ENCODE results near the gene RUNX2.
A peak's percentile ranks its signal among the peaks of the same experiment; 100 is the strongest.

RUNX2 gene

DNA sequence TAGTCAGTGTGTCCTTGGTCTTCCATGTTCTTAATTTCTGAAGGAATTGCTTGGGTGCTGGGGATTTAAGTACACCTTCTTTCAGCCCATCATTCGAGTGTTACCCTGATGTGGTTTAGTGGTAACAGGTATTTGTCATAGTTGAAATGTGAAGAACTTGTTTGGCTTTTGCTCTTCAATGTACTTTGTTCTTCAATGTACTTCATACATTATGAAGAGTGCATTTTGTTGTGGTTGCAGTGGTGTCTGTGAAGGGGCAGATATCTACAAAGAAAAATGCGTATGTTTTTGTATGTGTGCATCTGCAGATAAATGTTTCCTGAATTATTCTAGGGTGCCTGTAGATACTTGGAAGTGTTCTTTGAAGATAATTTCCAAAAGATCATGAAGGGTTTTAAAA is 160.8 kb downstream of the RUNX2 start:
- no peak for DNase-seq

DNA sequence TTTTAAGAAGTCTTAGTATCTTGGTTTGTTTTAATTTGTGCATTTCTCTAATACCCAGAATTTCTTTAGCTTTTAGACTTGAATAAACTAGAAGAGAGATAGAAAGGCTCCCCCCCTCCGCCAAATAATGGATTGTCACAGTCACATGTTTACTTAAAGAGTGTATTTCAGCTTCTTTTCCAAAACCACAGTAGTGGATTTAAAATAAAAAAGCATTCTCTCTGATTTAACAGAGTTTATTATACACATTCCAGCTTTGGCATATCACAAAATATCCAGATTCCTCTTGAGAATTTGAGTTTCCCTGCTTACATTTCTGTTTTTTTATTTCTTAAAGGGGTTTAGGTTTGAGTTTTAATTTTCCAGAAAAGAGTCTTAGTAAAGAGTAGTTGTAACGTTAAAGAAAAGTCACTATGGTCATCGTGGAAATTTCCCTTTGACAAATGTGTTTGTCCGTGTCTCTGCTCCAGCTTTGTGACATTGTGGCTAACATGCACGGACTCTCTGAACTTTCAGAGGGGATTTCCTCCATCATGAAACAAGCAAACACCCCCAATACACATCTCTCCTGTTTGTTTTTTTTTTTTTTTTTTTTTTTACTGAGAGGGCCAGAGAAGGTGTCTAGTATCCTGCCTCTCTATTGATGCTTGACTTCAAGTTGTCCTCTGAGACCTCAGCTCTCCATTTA is 163.1 kb downstream of the RUNX2 start:
- peak; percentile 24 to 52 (median 46) for DNase-seq

DNA sequence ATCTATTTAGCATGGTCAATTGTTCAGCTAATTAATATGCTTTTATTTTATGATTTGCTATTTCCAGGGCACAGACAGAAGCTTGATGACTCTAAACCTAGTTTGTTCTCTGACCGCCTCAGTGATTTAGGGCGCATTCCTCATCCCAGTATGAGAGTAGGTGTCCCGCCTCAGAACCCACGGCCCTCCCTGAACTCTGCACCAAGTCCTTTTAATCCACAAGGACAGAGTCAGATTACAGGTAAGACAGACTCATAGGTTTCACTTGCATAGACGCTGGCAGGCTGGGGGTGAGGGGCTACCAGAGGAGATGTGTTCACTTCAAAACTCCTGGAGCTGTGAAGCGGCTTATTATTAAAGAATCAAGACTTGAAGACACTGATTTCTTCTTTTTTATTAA is 163.7 kb downstream of the RUNX2 start:
- no peak for DNase-seq

DNA sequence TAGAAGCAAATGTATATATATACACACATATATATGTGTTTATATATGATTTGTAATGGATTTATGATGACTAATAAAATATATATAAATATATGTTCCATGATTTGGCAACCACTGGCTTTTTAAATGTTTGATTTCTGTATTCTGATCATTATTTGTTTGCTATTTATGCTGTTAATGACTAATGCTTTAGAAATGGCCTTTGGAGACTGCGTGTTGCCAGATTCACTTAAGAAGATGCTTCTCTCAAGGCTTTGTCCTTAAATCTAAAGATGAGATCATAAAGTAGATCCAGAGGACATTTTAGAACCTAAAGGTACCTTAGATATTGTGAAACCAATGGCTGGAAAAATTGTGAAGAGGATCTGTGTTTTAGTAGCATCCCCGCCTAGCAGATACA is 165.6 kb downstream of the RUNX2 start:
- no peak for DNase-seq

DNA sequence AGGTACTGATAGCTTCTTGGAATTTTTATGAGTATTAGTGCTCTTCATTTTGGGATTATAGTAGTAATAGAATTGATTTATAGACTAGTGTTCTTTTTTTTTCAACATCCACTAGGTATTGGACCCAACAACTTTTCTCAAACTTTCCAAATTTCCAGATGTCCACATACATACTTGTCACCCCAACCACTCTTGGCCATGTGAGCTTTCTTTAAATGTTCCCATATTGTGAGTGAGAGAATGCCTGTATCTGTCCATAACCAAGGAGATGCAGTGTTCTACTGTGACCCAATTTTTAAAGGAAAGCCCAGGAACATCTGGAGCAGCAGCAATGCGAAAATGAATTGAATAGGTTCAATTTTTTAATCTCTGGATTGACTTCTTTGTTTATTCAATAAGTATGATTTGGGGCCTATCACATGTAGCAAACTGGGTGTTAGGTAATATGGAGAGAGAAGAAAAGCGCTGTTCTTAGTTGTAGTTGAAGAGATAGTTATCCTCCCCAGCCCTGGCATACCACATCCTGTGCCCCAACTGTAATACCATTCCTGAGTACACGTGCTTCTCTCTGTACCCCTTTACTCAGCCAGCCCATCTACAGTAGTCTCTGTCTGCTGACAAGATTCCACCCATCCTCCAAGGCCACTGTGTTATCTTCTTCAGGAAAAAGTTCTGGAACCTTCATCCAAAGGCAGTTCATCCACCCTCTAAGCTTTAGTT is 166.4 kb downstream of the RUNX2 start:
- no peak for DNase-seq

DNA sequence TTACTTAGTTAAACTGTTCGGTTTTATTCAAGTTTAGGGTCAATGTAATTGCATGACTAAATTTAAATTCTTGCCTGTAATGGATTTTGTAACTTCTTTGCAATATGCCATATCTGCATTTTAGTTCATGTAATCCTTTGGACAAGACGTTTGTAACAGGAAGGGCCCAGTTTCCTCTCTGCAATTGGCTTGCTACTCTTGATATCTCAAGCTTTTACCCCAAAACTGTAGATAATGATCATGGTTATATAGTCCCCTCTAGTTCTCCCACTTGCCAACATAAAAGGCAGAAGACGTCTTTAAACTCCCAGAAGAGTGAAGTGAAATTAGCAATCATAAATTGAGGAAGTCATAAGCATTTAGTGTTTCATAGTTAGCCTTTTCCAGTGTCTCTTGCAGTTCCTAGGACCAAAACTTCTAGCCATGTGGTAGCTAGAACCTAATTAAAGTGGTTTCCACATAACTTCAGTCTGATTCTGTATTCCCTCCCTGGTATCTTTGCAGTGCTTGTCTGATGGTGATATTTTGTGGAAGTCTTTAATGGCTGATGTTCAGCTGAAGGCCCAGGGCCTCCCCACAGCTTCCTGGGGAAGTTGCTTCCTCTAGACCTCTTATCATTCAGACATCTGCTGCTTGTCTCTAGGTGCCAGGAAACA is 167.4 kb downstream of the RUNX2 start:
- peak; percentile 27 to 61 (median 60) for DNase-seq

DNA sequence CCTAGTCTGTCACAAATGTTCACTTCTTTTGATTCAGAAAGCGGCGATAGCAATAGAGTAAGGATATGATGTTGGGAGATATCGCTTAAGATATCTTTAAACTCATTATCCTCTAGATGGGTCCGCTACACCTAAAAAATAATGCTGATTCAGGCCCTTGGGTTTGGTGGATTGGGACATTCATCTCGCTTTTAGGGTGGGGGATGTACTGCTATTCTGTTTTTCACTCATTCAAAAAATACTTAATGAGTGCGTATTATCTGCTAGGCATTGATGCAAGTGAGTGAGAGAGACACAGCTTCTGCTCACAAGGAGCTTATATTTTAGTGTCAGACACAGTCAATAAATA is 167.9 kb downstream of the RUNX2 start:
- DNase-seq: no peak

DNA sequence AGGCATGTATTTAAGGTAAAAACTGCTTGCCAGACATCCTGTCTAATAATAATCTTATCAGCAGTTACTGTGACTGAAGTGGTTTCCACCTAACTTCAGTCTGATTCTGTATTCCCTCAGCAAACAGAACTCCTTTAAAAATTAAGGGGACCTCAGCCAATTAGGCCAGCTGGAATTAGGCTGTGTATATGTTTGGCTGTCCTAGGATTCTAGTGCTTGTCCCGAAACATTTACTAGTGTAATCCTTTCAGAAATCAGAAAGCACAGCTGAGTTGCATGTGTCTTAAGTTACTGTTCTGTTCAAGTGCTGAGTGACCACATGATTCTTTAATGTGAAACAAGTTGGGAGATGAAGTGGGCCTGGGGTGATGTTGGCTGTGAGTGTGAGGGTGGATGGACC is 170.5 kb downstream of the RUNX2 start:
- no peak for DNase-seq

DNA sequence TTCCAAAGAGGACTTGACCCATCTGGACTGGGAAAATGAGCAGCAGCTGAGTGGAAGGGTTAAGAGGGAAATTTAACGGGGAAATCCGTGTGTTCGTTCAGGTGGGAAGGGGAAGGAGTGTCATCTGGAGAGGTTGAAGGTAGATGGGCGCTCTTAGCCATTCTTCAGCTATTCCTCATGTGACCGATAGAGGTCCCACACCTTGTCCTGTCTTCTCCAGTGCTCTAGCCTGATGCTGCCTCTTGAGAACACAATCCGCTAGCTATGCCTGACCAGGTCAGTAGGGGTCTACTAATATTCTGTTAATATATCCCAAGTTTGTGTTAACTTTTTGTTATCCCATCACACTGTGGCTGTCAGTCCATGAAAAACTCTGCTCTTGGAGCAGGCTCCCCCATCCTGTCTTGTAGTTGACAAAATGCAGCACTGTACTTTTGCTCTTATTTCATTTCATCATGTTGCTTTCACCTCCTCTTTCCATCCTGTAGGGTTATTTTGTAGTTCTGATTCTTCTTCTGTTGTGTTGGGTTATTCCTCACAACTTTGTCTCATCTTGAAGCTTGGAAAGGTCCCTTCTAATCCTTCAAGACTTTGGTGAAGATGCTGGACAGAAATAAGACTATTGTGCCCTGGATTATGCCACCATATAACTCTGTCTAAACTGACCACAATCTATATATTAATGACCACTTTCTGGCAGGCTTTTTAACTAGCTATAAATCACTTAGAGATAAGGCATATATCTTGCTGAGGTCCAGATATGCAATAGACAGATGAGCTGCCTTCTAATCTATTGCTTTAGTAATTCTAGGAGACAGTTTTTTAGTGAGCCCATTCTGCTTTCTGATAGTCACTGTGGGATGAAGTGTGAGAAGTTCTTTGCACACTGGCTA is 173.0 kb downstream of the RUNX2 start:
- no peak for DNase-seq

DNA sequence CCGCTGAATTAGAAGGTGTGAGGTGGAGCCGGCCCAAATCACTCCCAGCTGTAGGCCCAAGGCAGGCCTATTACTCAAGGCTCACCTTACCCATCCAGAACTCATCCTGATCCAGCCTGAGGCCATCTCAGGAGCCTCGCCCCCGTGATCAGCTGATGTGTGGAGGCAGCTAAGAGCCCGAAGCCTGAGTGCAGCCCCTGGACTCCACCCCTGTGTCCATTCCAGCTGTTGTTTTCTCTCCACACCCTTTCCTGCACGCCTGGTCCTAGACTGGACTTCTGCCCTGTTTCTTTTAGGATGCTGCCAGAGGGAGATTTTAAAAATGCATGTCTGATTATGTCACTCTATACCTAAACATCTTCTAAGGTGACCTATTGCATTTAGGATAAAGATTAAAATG is 174.3 kb downstream of the RUNX2 start:
- DNase-seq: no peak

DNA sequence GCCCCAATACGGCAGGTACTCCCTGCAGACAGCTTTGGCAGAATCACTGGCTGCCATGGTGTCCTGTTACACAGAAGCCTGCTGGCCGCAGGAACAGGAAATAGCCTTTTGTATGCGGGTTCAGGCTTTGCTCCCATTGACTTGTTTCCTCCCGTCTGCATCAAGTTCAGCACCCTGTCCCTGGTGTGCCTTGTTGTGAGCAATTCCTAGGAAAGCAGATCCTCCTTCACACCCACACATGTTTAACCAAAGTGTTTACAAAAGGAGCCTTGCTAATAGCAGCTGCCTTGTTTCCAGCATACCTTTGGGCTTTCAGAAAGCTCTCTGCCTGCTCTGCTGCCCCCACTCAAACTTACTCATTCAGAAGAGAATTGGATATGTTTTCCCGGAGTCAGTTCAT is 176.8 kb downstream of the RUNX2 start:
- no peak for DNase-seq

DNA sequence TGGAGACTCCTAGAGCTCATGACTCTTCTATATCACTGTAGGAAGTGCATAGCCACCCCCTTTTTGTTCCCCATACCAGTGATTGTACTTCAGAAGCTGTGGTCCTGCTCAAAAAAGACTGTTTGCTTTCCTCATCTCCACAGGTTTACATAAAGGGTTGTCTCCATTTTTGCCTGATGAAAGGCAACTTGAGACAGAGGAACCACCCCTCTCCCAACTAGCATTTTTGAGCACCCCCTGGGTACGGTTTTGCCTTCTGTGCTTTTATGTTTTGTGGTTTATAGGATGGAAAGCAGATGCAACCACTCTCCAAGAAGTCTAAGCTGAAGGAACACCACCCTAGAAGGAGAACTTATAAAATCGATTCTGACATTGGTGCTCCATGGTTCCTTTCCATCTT is 177.3 kb downstream of the RUNX2 start:
- no peak for DNase-seq

DNA sequence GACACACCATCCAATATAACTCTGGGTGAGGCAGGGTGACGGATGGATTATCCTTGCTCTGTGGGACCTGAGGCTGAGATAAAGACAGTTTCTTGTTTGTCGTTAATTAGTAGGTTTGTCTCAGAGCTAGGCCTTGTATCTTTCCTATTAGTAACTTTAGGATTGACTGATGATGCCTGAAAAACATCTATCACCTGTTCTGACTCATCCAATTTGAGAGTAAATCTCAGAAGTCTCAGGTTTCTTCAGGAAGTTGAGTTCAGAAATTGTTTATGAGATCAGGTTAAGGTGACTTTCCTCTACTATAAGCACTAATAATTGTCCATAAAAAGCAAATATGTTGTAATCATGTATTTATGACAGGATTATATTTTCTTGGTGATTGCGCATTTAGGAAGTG is 179.1 kb downstream of the RUNX2 start:
- no peak for DNase-seq

DNA sequence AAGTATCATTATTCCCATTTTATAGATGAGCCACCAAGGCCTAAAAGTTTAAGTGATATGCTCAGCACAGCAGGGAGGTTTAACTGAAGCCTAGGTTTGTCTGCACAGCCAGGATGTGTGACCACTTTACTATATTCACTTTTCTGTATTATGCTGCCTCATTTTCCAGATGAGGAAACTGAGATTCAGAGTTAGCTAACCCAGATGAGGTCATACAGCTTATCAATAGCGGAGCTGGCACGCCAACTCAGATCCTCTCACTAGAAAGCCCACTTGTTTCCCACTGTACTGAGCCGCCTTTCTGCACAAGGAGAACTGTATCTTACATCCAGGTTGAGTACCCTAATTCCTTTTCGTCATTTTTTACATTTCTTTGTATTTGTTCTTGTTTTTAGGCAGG is 181.3 kb downstream of the RUNX2 start:
- no peak for DNase-seq

DNA sequence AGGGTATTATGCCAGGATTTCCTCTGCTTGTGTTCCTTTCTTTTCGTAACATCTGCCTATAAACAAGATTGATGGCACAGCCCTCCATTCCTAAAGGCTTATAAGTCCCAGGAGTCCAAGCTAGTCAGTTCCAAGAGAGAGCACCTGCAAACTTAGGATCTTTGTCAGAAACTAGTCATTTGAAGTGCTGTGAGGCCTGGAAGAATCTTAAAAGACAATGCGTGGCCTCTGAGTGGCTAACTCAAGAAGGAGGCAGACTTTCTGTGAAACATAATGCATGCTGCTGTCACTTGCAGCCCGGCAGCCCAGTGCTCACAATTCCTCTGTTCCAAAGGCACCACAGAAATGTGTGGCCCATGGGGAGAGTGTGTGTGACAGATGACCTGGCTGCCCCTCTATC is 184.6 kb downstream of the RUNX2 start:
- DNase-seq: no peak

DNA sequence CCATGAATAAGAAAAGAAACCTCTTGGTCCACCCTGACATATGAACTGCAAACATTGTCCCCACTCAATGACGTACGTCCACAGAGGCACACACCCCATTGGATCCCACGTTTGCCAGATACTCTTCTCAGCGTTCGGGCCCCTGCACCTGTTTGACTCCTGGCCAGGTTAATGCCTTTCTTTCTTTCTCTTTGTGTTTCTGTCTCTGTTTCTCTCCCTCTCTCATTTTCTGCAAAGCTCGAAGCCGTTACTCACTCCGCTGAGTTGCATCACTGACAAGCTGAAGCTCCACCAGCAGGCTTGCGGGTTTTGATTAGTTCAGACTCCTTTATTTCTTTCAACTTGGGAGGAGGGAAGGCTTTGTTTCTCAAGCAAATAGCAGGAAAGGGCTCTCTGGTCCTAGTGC is 185.1 kb downstream of the RUNX2 start:
- no peak for DNase-seq

DNA sequence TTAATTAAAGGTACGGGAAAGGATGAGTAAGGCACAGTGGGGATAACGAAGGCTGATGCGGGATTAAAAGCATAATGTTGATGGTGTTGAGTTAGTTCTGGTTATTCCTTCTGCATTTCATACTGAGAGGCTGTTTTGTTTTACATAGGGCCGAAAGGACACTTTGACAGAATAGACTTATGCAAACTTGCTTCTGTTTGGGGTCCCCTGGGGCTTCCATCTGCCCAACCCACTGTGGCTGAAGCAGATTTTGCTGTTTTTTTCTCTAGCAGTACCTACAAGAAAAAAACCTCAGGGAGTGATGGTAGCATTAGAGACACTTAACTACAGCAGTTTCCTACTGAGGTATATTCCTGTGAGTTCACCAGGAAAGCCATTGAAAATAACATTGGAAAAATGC is 185.7 kb downstream of the RUNX2 start:
- no peak for DNase-seq

DNA sequence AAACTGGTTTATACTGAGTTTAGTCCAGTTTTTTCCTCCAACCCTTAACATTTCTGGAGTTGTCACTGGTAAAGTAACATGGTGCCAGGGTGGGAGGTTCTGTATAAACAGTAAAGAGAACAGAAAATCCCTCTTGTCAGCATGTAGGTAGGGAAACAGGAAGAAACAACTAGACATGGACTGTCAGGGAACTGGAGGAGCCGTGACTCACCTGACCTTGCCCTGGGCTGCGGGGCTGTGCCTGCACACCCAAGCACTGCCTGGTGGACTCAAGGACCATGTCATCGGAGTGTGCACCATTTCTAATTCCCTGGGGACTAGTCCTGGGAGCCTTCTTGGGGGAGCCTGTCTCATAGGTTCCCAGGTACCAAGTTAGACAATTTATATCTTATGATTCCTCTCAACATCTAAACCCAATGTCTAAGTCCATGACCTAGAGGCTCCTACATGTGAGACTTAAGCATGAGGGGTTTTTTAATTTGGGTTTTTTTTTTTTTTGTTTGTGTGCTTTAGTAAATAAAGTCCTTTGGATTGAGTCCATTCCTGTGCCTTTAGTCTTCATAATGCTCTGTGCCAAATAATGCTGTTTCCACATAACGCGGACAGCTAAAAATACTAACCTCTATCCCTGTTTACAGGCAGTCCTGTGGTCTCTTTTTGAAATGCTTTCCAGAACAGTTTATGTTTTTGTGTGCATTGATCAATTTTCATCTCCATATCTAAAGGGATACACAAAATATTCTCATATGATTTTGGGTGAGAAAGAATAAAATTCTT is 186.5 kb downstream of the RUNX2 start:
- peak; percentile 50 to 62 (median 52) for DNase-seq

DNA sequence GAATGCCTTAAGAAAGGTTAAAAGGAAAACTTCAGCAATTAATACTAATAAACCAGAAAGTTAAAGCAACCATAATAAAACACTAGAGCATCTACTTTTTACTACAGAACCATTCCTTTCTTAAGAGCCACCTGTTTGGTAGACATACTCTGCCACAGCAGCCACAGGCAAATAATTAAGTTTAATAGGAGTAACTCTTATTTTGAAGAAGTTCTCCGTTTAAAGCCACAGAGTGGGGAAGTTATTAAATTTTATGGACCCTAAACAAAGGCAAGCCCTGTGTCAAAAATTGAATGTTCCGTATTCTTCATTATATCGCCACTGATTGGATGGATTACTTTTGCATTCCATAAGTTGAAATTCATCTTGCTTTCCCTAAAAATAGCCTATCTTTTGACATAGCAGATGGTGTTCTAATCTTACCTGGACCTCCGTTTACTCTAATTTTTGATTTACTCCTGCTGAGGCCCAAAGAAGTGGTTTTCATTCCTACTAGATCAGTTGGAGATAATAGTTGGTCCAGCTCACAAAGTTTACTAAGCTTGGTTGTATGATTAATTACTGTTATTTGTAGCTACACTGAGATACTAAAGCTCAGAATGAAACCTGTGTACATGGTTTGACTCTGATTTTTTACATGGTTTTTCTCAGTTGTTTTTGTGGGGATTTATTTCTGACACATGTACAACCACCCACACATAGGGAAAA is 190.0 kb downstream of the RUNX2 start:
- DNase-seq: peak in 1 of 3 donors; percentile 20

DNA sequence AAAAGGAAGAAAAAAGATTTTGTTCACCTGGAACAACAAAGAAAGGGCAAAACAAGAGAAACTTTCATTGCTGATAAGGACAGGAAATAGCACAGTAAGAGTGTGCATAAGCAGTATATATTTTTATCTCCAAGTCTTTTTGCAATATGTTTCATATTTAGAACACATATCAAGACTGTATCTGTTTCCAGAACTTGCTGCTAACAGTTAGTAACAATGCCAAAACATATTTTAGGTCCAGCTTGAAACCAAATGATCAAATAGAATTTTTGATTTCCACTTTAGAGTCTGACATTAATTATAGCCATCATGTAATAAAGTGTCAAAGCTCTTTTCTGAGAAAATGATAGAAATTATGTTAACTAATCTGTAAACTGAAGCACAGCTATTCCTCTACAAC is 193.1 kb downstream of the RUNX2 start:
- no peak for DNase-seq

DNA sequence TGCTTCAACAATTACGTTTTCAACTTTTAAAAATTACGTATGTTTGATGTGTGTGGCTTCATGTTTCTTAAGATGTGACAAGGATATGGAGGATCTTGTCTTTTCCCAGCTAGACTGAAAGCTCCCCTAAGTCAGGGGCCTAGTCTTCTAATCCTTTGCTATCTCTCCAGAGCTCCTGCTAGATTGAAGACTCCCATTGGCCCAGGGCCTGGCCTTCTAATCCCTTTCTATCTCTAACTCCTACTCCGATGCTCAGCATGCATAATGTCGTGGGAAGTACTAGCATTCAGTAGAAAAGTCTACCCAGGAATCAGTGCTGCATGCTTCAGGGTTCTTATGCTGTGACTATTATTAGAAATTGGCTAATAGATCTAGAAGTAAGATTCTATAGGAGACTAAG is 194.4 kb downstream of the RUNX2 start:
- DNase-seq: no peak

DNA sequence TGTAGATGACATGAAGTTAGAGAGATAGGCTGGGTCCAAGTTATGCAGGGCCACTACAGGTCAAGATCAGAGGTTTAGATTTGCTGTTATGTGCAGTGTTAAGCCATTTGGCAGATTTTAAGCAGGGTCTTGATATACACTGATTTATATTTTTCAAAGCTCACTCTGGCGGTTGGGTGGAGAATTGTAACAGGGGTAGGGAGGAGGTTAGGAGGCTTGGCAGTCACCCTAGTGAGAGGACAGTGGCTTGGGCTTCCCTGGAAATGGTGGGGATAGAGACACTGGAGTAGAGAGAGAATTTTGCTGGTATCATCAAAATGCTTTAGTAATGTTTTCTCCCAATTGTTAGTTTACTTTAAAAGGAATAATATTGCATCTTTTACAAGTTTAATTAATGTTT is 199.1 kb downstream of the RUNX2 start:
- DNase-seq: no peak
